Measurements from ENCODE around the gene MYO1B.

DNA sequence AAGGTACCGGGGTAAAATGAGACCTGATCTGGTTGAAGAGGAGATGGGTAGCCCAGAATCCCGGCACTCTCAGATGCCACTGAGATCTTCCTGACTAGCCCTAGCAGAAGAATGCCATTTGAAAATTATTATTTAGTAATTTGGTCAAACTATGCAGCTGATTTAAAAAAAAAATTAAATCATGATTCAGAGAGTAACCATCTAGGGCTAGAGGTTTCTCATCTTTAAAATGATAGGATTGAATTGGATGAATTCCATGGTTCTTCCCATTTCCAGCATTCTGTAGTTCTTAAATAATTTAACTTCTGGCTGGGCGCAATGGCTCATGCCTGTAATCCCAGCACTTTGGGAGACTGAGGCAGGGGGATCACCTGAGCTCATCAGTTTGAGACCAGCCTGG lies 106.1 kb downstream of the MYO1B start:
- no peak for TF ChIP-seq TAF1 (IDR thresholded peaks at IDR 0.05; ENCODE audit: low read depth, low read length)
- no peak for TF ChIP-seq POLR2AphosphoS5 (IDR thresholded peaks at IDR 0.05; ENCODE audit: low read depth, low read length)
- no peak for TF ChIP-seq POLR2A (IDR thresholded peaks at IDR 0.05; ENCODE audit: low read depth, low read length)
